ENCODE measurements around the gene BEX3.
A peak's percentile ranks its signal among the peaks of the same experiment; 100 is the strongest.
"Not testable (repeated sequence)": the region's sequence is repeated elsewhere in the genome, so short reads cannot be mapped to it uniquely, and the experiment has no call there.

BEX3 gene

DNA sequence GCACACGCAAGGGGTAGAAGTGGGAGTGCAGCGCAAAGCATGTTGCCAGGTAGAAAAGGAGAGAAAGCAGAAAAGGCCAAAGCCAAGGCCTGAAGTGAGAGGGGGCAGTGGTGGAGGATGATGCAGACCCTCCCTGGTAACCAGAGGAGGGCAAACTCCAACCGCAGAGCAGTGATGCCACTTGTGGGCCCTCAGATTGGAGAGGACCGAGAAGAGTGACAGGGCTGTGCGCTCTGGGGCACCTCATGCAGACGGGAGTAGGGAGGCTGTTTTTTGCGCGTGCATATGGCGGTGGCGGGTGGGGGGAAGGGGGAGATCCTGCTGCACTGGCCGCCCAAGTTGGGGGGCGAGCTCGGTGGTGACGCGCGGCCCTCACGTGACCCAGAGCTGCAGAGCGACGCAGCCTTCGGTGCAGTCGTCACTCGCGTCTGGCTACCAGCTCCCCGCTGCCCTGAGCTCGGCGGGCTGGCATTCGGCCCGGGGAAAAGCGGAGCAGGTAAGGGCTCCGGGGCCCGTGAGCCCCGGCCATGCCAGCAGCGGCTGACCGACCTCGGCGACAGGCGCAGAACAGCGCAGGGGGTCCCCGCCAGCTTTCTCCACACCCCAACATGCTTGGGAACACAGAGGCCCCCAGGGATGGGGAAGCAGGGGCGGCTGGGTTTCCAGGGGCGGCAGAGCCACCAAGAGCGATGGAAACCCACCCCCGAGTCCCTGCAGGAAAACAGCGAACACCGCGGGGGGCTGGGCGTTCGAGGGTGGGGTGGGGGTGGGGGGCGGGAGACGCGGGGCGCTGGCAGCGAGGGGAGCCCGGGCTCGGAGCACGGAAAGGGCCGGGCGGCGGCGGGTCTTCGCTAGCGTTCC, at the start of gene BEX3:
Gene BEX3, plus strand, starts transcription at position 421 of the 861 bp plus-strand sequence. CDS start 984 bp downstream, outside the sequence.
- peak; percentile 10 to 15 for DNase-seq (ENCODE audit: low read depth in 2 of 2)

DNA sequence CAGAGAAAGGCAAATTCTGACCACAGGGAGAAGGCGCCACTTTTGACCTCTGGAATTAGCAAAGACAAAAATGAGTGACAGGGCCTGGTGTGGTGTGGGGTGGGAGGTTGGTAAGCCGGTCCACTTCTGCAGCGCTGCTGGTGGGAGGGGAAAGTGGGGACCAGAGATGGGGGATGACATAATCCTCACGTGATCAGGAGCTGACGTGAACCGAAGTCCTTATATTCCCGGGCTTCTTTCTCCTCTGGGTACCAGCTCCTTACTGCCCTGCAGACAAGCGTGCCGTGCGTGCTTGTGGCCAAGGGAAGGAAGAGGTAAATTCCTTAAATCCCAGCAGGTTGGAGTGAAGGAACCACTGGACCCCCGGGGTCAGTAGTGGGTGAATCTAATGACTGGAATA, 46.3 kb upstream of the BEX3 start, which contains the start of gene TCEAL7:
Gene TCEAL7, plus strand, starts transcription at position 249 of the 400 bp plus-strand sequence. CDS start 1,165 bp downstream, outside the sequence.
- no peak for DNase-seq (ENCODE audit: low read depth in 2 of 2)

DNA sequence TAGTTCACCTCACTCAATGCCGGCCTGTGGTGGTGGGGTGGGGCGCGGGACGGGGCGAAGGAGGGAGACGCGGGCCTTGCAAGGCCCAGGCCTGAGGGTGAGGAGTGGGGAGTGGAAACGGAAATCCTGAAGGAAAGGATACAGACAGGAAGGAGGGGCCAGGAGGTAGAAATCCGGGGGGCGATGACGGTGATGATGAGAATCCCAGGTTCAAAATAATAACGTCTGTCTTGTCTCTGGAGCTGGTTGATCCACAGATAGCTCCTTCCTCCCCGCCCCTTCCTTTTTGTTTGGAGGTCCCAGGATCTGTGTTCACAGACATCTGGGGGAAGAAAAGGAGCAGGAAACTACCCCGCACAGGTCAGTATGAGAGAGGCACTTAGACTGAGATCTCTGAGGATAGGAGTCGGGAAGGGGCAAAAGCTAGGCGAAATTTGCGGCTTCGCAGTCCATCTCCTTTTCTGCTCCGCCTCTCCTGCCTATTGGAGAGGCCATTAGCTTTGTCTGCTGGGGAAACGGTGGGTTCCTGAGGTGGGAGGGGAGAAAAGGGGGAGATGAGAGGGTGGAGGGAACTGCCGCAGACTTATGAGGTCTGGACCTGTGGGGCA, 45.6 kb upstream of the BEX3 start:
- DNase-seq (ENCODE audit: low read depth in 2 of 2) = no peak

DNA sequence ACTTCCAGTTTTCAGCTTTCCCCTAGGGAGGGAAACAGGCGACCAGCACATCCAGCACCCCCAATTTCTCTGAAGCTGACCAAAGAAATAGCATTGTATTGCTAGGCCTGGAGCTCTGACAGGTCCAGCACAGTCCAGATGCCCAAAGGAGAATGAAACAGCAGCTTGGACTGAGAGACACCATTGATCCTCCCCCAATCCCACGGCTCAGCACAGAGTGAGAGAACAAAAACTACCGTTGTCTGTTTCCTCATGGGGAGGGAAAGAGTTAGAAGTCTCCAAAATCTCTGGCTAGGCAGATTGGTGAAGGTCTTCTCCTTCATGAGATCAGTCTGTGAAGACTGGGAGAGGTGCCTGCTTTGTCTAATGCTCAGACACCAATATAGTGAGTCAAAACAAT, 37.7 kb upstream of the BEX3 start:
- DNase-seq (ENCODE audit: low read depth in 2 of 2) = no peak

DNA sequence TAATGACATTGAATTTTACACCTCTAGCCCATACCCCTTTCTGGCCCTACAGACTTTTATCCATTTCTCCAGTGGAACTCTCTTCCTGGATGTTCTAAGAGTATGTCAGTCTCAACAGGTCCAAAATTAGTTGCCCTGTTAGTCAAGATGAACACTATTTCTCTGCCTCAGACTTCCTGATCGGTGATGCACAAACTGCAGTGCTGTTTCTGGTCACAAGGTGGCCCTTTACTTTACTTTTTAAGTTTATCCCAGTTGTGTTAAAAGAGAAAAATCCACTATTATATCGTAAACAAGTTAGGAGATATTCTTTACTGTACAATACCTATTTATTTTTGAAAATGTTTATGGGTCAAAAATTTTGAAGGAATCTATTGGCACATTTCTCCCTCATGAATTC, 33.2 kb upstream of the BEX3 start:
- peak; percentile 6 to 11 for DNase-seq (ENCODE audit: low read depth in 2 of 2)

DNA sequence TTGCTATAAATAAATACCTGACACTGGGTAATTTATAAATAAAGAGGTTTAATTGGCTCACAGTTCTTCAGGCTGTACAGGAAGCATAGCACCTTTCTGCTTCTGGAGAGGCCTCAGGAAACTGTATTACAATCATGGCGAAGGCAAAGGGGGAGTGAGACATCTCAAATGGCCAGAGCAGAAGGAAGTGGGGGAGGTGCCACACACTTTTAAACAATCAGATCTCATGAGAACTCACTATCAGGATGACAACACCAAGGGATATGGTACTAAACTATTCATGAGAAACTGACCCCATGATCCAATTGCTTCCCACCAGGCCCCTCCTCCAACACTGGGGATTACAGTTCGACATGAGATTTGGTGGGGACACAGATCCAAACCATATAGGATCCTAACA, 31.7 kb upstream of the BEX3 start:
- no peak for DNase-seq (ENCODE audit: low read depth in 2 of 2)

DNA sequence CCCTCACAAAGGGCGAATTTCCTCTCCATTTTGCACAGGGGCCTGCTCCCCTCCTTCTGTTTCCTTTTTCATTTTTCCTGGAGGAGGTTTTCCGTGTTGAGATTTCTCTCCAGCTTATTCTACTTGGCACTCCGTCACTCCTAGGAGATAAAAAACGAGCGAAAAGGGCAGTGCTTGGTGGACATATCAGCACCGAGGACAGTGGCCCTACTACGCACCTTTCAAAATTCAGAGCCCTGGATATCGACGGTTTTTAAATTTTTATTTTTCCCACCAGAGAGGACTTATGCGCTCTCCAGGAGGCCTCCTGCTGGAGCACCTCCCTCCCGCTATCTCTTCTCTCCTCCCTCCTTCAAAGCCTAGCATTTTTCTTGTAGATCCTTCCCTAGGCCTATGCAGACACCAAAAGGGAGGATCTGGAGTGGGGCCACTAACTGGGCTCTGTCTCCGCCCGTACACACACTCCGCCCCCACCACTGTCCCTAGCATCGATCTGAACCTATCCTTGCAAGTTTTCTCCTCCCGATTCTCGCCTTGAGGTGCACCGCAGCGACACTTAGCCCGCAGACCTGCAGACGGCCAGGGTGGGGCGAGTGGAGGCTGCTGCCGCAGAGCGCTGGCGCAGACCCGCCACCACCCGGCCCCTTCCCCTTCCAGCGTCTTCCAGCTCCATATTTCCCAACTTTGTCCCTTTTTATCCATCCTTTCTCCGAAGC, 28.5 kb upstream of the BEX3 start:
- DNase-seq (ENCODE audit: low read depth in 2 of 2) = no peak

DNA sequence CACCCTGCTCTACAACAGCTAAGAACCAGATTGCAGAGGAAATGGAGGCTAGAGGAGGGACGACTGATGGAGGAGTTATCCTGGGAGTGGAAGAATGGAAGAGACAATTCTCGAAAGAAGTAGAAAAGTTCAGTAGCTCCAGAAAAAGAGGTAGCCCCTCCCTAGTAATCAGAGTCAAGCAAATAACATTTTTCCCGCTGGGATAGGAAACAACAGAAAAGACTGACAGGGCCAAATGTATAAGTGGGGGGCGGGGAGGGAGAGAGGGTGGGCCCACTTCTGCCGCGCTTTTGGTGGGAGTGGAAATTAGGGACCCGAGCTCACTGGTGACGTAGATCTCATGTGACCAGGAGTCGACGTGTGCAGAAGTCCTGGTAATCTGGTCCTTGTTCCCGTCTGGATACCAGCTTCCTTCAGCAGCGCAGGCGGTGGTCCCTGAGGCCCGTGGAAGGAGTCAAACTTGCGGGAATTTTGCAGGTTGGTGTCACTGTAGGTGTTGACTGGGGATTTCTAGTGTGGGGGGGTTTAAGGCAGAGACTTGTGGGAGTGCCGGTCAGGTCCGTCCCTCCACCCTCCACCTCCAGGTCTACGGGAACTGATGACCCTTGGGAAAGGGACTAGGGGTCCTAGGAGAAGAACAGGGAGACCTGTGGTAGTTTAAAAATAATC, 20.1 kb upstream of the BEX3 start, which contains the start of gene TCEAL9:
Gene TCEAL9, plus strand, starts transcription at position 377 of the 669 bp plus-strand sequence. CDS start 1,179 bp downstream, outside the sequence.
- DNase-seq (ENCODE audit: low read depth in 2 of 2) = no peak

DNA sequence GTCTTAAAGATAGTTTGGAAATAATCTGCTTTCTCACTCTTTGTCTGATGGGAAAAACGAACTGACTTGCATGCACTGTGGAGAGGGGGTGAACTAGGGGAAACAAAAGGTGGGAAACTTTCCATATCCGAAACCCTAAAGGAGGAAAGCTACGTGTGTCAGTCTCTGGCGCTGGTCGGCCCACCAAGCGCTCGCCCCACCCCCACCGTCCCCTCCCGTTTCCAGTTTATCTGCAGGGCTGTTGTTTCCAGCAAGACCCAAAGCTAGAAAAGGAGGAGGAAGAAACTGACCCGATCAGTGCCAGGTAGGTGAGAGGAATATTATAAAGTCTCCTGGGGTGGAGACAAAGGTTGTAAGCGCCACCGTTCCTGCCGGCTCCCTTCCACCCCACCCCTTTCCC, 19.5 kb upstream of the BEX3 start:
- no peak for DNase-seq (ENCODE audit: low read depth in 2 of 2)

DNA sequence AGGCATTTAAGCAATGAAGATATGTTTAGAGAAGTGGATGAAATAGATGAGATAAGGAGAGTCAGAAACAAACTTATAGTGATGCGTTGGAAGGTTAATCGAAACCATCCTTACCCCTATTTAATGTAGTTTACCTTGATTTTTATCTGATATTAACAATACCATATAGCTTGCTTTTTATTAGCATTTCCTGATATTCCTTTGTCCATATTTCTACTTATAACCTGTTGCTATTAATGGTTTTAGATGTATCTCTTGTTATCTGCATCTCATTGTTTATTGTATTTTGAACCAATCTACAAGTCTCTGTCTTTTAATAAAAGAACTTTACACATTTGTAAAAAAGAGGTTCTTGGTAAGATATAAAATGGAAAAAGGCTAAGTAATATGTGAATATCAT, 18.5 kb upstream of the BEX3 start:
- DNase-seq (ENCODE audit: low read depth in 2 of 2) = no peak

DNA sequence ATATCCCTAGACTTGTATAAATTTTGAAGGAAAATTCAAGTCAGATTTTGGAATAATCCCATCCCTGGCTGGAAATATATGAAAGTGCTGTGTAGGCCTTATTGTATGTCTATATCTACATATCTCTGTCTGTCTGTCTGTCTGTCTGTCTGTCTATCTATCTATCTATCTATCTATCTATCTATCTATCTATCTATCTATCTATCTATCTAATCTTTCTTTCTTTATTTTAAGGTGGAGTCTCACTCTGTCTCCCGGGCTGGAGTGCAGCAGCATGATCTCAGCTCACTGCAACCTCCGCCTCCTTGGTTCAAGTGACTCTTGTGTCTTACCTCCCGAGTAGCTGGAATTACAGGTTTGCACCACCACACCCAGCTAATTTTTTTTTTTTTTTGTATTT, 16.7 kb upstream of the BEX3 start:
- not testable (repeated sequence) for DNase-seq (ENCODE audit: low read depth in 2 of 2)

DNA sequence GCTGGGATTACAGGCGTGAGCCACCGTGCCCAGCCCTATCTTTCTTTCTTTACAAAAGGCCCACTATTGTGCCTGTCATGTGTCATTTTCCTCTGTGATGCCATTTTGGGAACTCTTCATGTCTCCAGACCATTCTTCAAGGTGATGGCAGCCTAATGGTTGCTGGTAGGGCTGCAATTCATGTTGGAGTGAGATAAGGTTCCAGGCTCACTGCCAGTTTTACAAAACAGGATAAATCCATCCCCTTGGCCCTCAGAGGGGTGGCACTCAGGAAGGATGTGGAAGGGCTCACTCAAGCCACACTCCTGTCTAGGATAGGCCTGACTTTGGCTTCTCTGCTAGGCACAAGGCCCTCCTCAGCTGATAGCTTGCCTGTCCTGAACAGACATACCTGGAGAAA, 16.2 kb upstream of the BEX3 start:
- no peak for DNase-seq (ENCODE audit: low read depth in 2 of 2)

DNA sequence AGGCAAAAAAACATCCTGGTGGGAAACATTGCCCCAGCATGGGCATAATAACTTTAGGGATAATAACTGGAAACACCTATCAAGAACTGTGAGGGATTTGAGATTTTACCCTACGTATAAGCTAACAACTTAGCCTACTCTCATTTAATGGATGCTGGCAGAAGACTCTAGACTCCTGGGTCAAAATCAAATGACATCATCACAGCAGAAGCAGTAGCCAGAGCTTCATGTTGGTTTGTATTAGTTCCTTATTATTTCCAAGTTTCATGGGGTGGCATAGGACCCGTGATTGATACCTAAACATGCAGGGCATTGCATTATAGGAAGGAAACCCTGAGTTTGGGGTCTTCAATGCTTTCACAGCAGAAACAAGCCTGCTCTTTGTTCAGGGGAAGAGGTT, 15.4 kb upstream of the BEX3 start:
- no peak for DNase-seq (ENCODE audit: low read depth in 2 of 2)

DNA sequence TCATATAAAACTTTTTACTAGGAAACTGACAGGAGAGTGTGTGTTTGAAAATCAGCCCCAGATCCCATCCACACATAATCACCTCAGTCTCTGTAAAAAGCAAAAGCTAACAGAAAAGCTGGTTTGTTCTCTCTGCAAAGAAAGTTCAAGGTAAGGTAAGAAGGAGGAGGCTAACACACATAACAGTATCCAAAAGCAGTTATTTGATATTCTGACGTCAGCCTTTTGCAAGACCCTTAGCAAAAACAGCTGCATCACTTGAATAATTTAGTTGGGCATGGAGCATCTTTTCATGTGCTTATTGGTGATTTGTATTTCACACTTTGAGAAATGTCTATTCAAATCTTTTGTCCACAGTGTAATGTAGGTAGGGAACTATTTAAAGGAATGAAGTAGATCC, 14.5 kb upstream of the BEX3 start:
- DNase-seq (ENCODE audit: low read depth in 2 of 2) = no peak

DNA sequence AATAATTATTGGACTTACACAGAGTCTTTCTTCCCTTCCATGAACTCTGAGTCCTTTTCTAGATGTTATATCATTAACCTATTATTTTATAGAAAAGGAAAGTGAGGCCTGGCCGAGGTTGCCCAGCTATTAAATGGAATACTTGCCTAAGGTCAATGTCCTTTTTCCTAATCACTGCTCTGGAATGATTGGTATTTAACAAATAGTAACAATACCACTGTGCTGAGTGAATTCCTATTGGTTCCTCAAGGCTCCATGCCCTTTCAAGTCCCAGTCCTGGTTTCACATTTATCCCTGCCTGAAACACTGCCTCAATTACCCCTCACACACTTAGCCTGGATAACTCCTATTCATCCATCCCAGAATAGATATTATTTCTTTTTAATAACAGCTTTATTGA, 13.9 kb upstream of the BEX3 start:
- DNase-seq (ENCODE audit: low read depth in 2 of 2) = no peak

DNA sequence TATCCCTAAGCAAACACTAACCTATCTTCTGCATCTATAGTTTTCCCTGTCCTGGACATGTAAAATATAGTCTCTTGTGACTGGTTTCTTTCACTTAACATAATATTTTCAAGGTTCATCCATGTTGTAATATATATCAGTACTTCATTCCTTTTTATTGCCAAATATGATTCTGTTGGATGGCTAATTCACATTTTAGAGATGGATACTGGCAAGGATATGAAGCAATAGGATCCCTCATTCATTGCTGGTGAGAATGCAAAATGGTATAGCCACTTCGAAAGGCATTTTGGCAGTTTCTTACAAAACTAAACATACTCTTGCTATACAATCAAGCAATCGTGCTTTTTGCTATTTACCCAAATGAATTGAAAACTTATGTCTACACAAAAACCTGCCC, 13.3 kb upstream of the BEX3 start:
- DNase-seq (ENCODE audit: low read depth in 2 of 2) = no peak

DNA sequence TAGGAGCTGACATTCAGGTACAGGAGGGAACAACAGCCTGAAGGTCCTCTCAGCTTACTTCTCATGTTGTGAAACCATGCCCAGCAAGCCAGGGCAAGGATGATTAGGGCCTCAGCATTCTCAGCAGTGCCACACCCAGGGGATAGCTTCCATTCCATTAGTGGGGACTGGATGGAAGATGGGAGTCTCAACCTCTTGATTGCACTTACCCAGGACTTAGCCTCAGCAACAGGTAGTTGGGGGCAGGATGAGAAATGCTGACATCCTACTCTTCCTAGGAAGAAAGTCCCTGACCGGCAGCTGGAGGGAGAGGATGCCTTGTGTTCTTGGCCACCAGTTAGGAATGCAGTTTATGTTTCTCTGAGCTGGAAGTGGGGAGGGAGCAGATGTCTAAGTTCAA, 8.8 kb upstream of the BEX3 start:
- DNase-seq (ENCODE audit: low read depth in 2 of 2) = no peak

DNA sequence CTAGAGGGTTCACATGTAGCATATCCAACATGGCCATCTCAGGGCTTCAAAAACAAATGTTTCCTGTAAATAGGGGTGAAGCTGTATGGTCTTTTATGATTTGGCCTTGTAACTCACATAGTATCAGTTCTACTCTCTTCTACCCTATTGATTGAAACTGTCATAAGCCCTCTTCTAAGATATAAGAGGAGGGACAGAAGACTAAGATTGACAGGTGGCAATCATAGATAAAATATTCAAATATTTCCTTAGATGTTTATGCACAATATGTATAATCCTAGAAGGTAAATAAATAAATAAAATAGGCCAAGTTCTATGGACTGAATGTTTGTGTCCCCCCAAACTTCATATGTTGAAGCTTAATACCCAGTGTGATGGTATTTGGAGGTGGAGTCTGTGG, 6.9 kb upstream of the BEX3 start:
- no peak for DNase-seq (ENCODE audit: low read depth in 2 of 2)

DNA sequence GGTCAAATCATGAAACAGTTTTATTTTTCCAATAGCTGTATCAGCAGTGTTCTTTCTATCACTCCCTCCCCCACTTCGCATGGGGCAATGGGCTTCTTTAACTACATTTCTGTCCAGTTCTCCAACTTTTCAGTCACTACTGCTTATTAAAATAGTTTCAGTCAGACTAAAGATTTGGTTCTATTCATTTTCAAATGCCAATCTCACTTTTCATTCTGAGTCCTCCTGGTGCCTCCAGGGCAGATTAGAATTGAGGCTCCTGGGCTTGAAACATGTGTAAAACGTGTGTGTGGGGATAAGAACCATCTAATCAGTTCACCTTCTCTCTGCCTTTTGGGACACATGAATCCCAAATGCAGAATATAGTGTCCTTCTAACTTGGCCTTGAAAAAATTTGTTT, 3.5 kb upstream of the BEX3 start:
- no peak for DNase-seq (ENCODE audit: low read depth in 2 of 2)

DNA sequence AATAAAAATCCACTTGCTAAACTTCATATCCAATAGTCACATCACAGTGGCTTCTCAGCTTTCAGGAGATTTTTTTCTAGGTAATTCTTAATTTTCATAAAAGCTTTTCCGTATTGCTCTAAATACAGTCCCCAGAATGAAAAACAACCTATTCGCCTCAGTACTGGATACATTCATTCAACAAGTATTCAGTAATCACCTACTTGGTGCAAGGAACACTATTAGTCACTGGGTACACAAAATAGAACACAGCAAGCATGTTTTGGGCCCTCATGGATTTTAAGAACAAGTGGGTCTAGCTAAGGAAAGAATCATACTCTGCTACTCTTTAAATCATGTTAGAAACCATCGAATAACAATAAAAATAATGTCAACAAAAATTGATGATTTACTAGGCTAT, 2.8 kb upstream of the BEX3 start:
- DNase-seq (ENCODE audit: low read depth in 2 of 2) = no peak

DNA sequence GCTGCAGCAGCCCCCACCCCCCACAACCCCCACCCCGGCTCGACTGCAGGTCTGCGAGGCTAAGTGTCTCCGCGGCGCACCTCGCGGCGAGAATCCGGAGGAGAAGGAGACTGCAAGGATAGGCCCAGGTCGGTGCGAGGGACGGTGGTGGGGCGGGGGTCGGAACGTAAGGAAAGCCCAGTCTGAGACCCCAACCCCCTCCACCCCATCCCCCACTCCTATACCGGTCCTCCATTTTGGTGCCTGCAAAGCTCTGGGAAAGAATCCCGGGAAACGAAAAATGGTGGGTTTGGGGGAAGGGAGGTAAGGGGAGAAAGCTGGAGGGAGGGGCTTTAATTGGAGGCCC, 614 bp downstream of the BEX3 start:
- DNase-seq (ENCODE audit: low read depth in 2 of 2) = no peak

DNA sequence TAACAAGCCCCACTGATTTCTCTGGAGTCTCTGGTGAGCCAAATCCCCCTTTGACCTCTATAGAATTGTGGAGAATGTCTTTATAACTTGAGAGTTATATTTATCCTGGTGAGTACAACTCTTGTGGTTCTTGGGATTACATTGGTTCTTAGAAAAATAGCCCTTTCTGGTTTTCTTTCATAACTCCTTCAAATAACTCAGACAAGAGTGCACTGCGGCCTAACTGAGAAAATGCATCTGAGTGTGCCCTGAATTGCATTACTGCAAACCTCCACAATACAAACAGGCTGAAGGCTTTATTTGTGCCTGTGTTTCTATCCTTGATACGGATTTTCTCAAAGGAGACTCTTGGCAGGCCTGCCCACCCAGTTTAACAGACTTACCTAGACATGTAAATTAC, 2.7 kb downstream of the BEX3 start:
- DNase-seq (ENCODE audit: low read depth in 2 of 2) = no peak

Measured in stimulated activated CD4-positive, alpha-beta T cell treated with anti-CD3 and anti-CD28 coated beads, Interleukin-4, amount 100 ng/mL, for 48 hours (primary cell).